GM21825 (cell line): ENCODE results near the gene ART5.

Source experiments
- ATAC-seq: cut with Tn5 transposase; IDR thresholded peaks from one replicate; pipeline ENCODE4 v1.9.1; 2021; ENCODE audit warnings: mild to moderate bottlenecking, moderate library complexity; ENCODE audit not compliant: unreplicated experiment

The ART5 gene

GRCh38 chr11:3641701-3642070 is at the start of gene ART5:
Gene ART5 (minus strand): TSS chr11:3641992. CDS start chr11:3641862, 130 bp downstream.
- ATAC-seq = no peak

DNA sequence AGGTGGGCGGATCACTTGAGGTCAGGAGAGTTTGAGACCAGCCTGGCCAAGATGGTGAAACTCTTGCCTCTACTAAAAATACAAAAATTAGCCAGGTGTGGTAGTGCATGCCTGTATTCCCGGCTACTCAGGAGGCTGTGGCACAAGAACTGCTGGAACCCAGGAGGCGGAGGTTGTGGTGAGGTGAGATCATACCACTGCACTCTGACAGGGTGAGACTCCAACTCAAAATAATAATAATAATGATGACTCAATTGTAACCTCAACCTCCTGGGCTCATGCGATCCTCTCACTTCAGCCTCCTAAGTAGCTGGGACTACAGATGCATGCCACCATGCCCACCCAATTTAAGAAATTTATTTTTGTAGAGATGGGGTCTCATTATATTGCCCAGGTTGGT is 45.0 kb upstream of the ART5 start:
- ATAC-seq = no peak

- no peak for ATAC-seq
Measured at GRCh38 chr11:3685923-3686322, 44.1 kb upstream of the ART5 start.

DNA sequence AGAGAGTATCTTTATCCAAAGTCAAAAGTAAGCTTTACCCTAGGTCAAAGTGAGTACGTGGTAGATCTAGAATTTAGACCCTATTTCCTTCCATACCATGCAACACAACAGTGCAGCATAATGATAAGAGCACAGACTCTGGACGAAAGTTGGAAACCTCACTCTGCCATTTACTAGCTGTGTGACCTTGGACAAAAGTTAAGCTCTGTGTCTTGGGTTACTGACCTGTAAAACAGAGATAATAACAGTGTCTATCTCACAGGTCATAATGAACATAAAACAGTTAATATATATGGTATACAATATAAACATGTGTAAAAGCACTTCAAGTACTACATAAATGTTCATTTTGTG is 43.0 kb upstream of the ART5 start:
- ATAC-seq = no peak

- ATAC-seq = no peak
Measured at GRCh38 chr11:3684129-3684818, 42.5 kb upstream of the ART5 start.

- no peak for ATAC-seq
Measured at GRCh38 chr11:3683039-3683438, 41.2 kb upstream of the ART5 start.

GRCh38 chr11:3679077-3679476 is 37.3 kb upstream of the ART5 start:
- ATAC-seq = no peak

GRCh38 chr11:3675971-3676370 is 34.2 kb upstream of the ART5 start:
- ATAC-seq = no peak

- ATAC-seq = no peak
Measured at GRCh38 chr11:3674189-3674588, 32.4 kb upstream of the ART5 start.

GRCh38 chr11:3671334-3672254 is 29.8 kb upstream of the ART5 start, which contains the start of gene CHRNA10:
Gene CHRNA10 (minus strand): TSS chr11:3671384. CDS start chr11:3671312, 72 bp downstream.
- ATAC-seq = no peak

GRCh38 chr11:3669742-3670183 is 28.0 kb upstream of the ART5 start:
- no peak for ATAC-seq

- no peak for ATAC-seq
Measured at GRCh38 chr11:3669128-3669527, 27.3 kb upstream of the ART5 start.

DNA sequence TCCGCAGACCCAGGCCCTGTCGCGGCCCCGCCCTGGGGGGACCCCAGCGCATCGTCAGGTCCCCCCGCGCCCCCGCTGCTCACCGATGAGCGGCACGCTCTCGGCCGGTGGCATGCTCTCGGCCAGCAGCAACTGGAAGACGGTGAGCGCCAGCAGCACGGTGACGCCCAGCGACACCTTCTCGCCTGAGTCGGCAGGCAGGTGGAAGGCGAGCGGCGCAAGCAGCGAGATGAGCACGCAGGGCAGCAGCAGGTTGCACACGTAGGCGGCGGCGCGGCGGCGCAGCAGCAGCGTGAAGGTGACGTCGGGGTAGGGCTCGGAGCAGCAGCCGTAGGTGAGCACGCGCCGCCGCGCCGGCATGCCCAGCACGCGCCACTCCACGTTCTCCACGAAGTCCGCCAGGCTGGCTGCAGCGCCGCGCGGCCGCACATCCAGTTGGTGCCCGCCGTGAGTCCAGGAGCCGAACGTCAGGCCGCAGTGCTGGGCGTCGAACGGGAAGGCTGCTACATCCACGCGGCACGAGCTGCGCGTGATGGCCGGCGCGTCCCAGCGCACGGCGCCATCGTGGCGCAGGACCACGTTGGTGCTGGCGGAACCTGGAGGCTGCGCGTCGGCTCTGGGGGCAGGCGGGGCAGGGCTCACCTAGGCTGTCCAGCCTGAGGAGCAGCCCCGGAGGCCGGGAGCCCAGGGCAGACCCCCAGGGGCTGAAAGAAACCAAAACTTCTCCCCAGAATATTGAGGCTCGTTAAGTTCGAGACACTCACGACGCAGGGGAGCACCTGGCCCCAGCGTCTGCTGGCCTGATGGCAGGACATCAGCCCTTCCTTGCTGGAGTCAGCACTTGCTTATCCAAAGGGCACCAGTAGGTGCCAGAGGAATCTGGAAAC is 25.6 kb upstream of the ART5 start:
- ATAC-seq = no peak

- no peak for ATAC-seq
Measured at GRCh38 chr11:3666023-3666530, 24.3 kb upstream of the ART5 start.

- ATAC-seq = no peak
Measured at GRCh38 chr11:3665336-3666022, 23.7 kb upstream of the ART5 start.

GRCh38 chr11:3664032-3664630 is 22.3 kb upstream of the ART5 start:
- no peak for ATAC-seq

GRCh38 chr11:3662856-3663255 is 21.1 kb upstream of the ART5 start:
- ATAC-seq = no peak

DNA sequence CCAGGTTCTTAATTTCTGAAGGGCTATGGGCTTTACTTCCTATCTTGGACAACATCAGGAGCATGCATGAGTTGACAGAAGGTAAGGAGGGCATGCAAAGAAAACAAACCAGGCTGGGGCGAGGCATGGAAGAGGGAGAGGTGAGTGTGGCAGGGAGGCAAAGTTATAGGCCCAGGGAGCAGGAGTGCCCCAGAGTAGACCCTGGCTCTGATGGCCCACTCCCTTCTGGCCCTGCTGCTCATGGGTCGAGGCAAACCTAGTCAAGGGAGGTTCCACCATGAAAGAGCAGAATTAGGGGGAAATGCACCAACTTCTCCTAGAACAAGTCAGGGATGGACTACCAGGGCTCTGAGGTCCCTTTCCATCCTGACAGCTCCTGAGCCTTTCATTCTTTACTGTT is 19.2 kb upstream of the ART5 start:
- no peak for ATAC-seq

DNA sequence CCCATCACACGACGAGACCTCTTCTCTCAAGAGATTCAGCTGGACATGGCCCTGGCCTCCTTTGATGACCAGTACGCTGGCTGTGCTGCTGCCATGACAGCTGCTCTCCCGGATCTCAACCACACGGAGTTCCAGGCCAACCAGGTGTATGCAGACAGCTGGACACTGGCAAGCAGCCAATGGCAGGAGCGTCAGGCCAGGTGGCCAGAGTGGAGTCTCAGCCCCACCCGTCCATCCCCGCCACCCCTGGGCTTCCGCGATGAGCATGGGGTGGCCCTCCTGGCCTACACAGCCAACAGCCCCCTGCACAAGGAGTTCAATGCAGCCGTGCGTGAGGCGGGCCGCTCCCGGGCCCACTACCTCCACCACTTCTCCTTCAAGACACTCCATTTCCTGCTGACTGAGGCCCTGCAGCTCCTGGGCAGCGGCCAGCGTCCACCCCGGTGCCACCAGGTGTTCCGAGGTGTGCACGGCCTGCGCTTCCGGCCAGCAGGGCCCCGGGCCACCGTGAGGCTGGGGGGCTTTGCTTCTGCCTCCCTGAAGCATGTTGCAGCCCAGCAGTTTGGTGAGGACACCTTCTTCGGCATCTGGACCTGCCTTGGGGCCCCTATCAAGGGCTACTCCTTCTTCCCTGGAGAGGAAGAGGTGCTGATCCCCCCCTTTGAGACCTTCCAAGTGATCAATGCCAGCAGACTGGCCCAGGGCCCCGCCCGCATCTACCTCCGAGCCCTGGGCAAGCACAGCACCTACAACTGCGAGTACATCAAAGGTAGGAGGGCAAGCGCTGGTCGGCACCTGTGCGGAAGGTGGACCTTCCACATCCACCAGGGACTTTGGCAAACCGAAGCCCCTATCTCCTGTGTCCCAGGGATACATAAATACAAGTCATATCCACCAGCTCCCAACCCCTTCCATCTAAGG is 18.1 kb upstream of the ART5 start:
- ATAC-seq = no peak
